Measurements from ENCODE around the gene HOXB6. TPM values are rescaled to one million over a fixed set of nuclear protein-coding genes. Genes with fewer than 3 reads are reported as not detected.

The HOXB6 gene
- total RNA-seq, 4 donors from 2014 or later = 0.54 to 4.2 (median 1.3) TPM

DNA sequence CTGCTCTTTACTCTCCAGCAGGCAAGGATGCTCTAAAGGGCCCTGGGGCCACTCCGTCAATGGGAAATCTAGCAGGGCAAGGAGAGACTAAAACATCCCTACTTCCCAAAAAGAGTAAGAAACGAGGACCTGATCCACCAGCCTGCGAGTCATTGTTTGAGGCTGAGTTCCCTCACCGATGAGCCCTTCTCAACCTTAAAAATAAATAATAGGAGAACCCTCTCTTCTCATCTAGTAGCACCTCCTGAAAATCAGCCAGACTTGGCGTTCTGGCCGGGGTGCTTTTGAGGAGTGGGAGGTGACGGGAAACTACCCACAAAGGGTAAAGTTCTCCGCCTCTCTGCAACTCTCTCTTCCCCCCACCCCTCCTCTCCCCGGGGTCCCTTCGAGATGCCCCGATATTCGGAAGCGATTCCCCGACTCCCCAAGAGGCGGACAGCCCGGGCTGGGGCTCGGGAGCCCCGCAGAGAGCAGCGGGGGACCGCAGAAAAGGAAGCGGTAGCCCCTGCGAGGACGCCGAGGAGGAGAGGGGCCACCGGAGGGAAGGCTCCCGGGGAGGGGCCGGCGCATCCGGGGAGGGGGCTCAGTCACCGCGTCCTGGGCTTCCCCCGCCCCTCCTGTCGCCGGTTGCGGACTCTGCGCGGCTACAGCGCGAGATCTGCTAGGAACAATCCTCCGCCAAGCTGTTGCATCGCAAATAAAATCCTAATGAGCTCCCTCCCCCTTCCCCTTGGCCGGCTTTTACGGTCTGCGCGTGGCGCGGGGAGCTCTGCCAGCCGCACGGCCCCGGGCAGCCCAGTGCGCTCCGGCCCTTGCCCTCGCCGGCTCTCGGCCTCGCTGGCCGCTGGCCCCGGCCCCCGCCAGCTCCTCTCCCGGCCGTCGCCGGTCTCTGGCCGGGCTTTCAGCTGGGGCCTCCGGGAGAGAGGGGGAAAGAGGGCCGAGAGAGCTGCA lies 20.0 kb upstream of the HOXB6 start:
- no peak for DNase-seq
- H3K9me3 ChIP-seq = no peaks in the 10 kb centered on the region
- H3K4me1 ChIP-seq = peaks cover 10 to 20% of the 10 kb centered on the region in 2 donors
- WGBS, 2 donors = 3 to 5% methylated on average over 23 to 32 of the region's 66 CpGs
- TF ChIP-seq POLR2A (IDR thresholded peaks at IDR 0.05) (no peak), CTCF (IDR thresholded peaks at IDR 0.05) (no peak)
- peaks cover 77% of the 10 kb centered on the region for H3K27me3 ChIP-seq
- H3K27ac ChIP-seq = no peak overlapping the region
- H3K4me3 ChIP-seq (replicated peaks in 1 of 3) = peak overlapping the region in 1 of 3 donors; percentile 10
- no peaks in the 10 kb centered on the region for H3K36me3 ChIP-seq
- intact Hi-C loops (cut with DNase I) = no loop called here

DNA sequence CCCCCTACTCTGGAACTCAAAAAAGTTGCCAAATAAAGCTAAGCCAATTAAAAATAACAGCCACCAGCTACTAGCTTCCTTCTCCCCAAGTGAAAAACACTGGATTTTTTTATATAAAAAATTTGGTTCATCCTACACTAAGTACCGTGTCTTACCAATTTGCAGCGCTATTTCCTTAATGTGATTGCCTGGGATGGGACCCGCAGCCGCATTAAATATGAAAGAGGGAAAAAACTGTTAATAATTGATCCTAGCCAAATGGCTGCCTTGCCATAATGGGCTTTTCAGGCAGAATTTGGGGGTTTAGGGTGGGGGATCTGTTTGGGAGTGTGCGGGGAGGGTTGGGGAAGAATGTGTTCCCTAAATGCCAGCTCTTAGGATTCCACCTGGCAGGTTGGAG lies 19.3 kb upstream of the HOXB6 start:
- WGBS, 2 donors = 17 to 25% methylated on average over 5 of the region's 5 CpGs
- peaks cover 77% of the 10 kb centered on the region for H3K27me3 ChIP-seq
- intact Hi-C loops (cut with DNase I) = no loop called here

GRCh38 chr17:48623583-48623982 lies 18.8 kb upstream of the HOXB6 start:
- intact Hi-C loops (cut with DNase I) = no loop called here

More for the DNA sequence above, 19.3 kb upstream of the HOXB6 start:
- H3K4me1 ChIP-seq = peaks cover 10 to 20% of the 10 kb centered on the region in 2 donors
- no peak overlapping the region for H3K4me3 ChIP-seq (replicated peaks in 1 of 3)
- no peaks in the 10 kb centered on the region for H3K36me3 ChIP-seq
- DNase-seq = no peak
- TF ChIP-seq POLR2A (IDR thresholded peaks at IDR 0.05) = no peak
- no peak for TF ChIP-seq CTCF (IDR thresholded peaks at IDR 0.05)
- no peak overlapping the region for H3K27ac ChIP-seq
- H3K9me3 ChIP-seq = no peaks in the 10 kb centered on the region

DNA sequence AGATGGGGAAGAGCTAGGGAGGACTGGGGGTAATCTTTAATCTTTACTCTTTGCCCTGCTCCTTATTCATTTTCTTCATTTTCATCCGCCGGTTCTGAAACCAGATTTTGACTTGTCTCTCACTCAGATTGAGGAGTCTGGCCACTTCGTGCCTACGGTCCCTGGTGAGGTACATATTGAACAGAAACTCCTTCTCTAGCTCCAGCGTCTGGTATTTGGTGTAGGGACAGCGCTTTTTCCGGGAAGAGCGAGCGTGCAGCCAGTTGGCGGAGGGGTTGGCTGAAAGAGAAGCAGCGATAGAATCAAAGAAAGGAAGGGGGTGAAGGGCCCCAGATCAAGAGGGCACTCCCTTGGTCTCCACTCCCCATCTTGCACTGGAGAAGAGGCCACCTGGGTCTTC lies 18.1 kb upstream of the HOXB6 start:
- Histone ChIP-seq H3K9me3 (no peaks in the 10 kb centered on the region), H3K4me1 (peaks cover 10 to 20% of the 10 kb centered on the region in 2 donors), H3K36me3 (no peaks in the 10 kb centered on the region), H3K27me3 (peaks cover 83% of the 10 kb centered on the region), H3K4me3 (replicated peaks in 1 of 3) (no peak overlapping the region), H3K27ac (no peak overlapping the region)
- 20 to 21% methylated on average over 11 of the region's 11 CpGs for whole genome bisulfite sequencing, 2 donors
- intact Hi-C loops (cut with DNase I) = no loop called here
- no peak for TF ChIP-seq CTCF (IDR thresholded peaks at IDR 0.05)
- TF ChIP-seq POLR2A (IDR thresholded peaks at IDR 0.05) = no peak
- no peak for DNase-seq

More at GRCh38 chr17:48623583-48623982, 18.8 kb upstream of the HOXB6 start:
- Histone ChIP-seq H3K27ac (no peak overlapping the region), H3K4me3 (replicated peaks in 1 of 3) (no peak overlapping the region), H3K9me3 (no peaks in the 10 kb centered on the region), H3K4me1 (peaks cover 10 to 20% of the 10 kb centered on the region in 2 donors), H3K36me3 (no peaks in the 10 kb centered on the region), H3K27me3 (peaks cover 79% of the 10 kb centered on the region)
- no peak for TF ChIP-seq CTCF (IDR thresholded peaks at IDR 0.05)
- DNase-seq = no peak
- 16 to 23% methylated on average over 4 of the region's 4 CpGs for WGBS, 2 donors

All from thyroid gland (tissue), 4 donors.